ENCODE measurements around the gene PTPRO. TPM values are rescaled to one million over a fixed set of nuclear protein-coding genes. Genes with fewer than 3 reads are reported as not detected.

The PTPRO gene
- total and polyA plus RNA-seq, 10 of the 15 experiments (the other 5 are each of a cell fraction or from before 2014, with no cell fraction given): 1.2 to 5.3 (median 3.5) TPM

DNA sequence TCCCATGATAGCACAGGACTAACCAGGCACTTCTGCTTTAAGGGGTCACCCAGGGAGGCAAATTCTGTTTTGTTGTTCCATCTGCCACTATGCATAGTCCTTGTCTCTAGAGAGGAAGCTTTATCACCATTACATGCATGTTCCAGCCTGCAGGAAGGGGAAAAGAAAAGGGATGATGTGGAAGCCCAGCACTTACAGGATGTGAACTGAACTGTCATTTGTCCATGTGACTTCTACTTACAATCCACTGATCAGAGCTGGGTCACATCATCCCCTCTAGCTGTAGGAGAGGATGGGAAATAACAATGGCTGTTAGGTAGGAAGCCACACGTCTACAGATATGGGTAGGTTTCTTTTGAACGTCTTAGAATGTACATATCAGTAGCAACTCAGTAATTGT is 203.1 kb downstream of the PTPRO start (continued):
- TF ChIP-seq CUX1 (IDR thresholded peaks at IDR 0.05; ENCODE audit: insufficient replicate concordance, low read depth, low read length) (no peak), MEF2A (IDR thresholded peaks at IDR 0.05; ENCODE audit: insufficient read depth, low read depth, low read length) (no peak), ZZZ3 (IDR thresholded peaks at IDR 0.05; ENCODE audit: control insufficient read depth, insufficient read length, low read depth) (no peak), CEBPZ (IDR thresholded peaks at IDR 0.05; ENCODE audit: low read depth, low read length) (no peak), CREB1 (IDR thresholded peaks at IDR 0.05; ENCODE audit: low read depth) (no peak), ZNF24 (IDR thresholded peaks at IDR 0.05) (no peak), ASH2L (IDR thresholded peaks at IDR 0.05; ENCODE audit: borderline replicate concordance, low read depth) (no peak), HDAC6 (IDR thresholded peaks at IDR 0.05; ENCODE audit: unreplicated experiment) (no peak), POU2F2 (IDR thresholded peaks at IDR 0.05; ENCODE audit: borderline replicate concordance, low read depth, low read length) (no peak)

Measured in GM12878 (cell line).